Urinary bladder (tissue), 4 donors: ENCODE data around the gene CATSPERZ. TPM values are rescaled to one million over a fixed set of nuclear protein-coding genes. Genes with fewer than 3 reads are reported as not detected.

Experiments used
- DNase-seq: peaks from one replicate; pipeline ENCODE4 v3.0.0-alpha.2; 2015; ENCODE audit errors: extremely low spot score
- H3K27ac ChIP-seq: one replicate; pipeline ENCODE4 v1.5.1; 2013; ENCODE audit warnings: low read depth, mild to moderate bottlenecking, moderate library complexity
- H3K36me3 ChIP-seq: one replicate; pipeline ENCODE4 v1.6.1; 2013; ENCODE audit warnings: mild to moderate bottlenecking, moderate library complexity; ENCODE audit not compliant: insufficient read depth
- H3K4me1 ChIP-seq: one replicate; pipeline ENCODE4 v1.6.1; 2013; ENCODE audit warnings: mild to moderate bottlenecking, moderate library complexity; ENCODE audit not compliant: insufficient read depth
- H3K4me3 ChIP-seq: one replicate; pipeline ENCODE4 v1.5.1; 2013; ENCODE audit warnings: low read depth, low read length
- WGBS: extraction: QIAGEN DNeasy Blood & Tissue Kit; methylation state at CpG from one replicate; pipeline ENCODE4 v1.1.7; 2013; 5-methylcytosine and 5-hydroxymethylcytosine counted together
- polyA plus RNA-seq: library from polyadenylated mRNA; stranded (reverse); fragments of 200-250 nt; gene quantifications from one replicate; pipeline ENCODE4 v1.2.3, GENCODE V29; 2013
- total RNA-seq: library from RNA; depleted of rRNA; stranded (reverse); fragments of >200 nt; gene quantifications from one replicate; pipeline ENCODE4 v1.2.3, GENCODE V29; 2014
- donor health status: healthy with polysubstance abuse.
- donor health status: healthy.

The CATSPERZ gene
- total and polyA plus RNA-seq, 2 donors, result 0.29 TPM; not detected in 1

- WGBS, result under 1% methylated on average over 34 of the region's 34 CpGs
- no peaks in the 10 kb centered on the region for H3K36me3 ChIP-seq
- H3K4me1 ChIP-seq, result no peaks in the 10 kb centered on the region
- DNase-seq, result no peak
- peak overlapping the region; percentile 92 for H3K27ac ChIP-seq
- H3K4me3 ChIP-seq, result peak overlapping the region; percentile 59
Measured at GRCh38 chr11:64268893-64269539, 31.1 kb upstream of the CATSPERZ start.

- Histone ChIP-seq H3K4me1 (no peaks in the 10 kb centered on the region), H3K27ac (peak overlapping the region; percentile 92), H3K4me3 (peak overlapping the region; percentile 59), H3K36me3 (no peaks in the 10 kb centered on the region)
- peak; percentile 99 for DNase-seq
- WGBS, result under 1% methylated on average over 58 of the region's 58 CpGs
Measured at GRCh38 chr11:64269540-64270220, 30.5 kb upstream of the CATSPERZ start.

- Histone ChIP-seq H3K27ac (no peak overlapping the region), H3K4me3 (no peak overlapping the region), H3K36me3 (no peaks in the 10 kb centered on the region), H3K4me1 (no peaks in the 10 kb centered on the region)
- 88% methylated on average over 15 of the region's 15 CpGs for WGBS
- DNase-seq, result no peak
Measured at GRCh38 chr11:64275031-64275800, 24.9 kb upstream of the CATSPERZ start.

- Histone ChIP-seq H3K36me3 (no peaks in the 10 kb centered on the region), H3K4me1 (no peaks in the 10 kb centered on the region), H3K27ac (no peak overlapping the region), H3K4me3 (no peak overlapping the region)
- 75% methylated on average over 2 of the region's 2 CpGs for WGBS
- no peak for DNase-seq
Measured at GRCh38 chr11:64275841-64276240, 24.3 kb upstream of the CATSPERZ start.

DNA sequence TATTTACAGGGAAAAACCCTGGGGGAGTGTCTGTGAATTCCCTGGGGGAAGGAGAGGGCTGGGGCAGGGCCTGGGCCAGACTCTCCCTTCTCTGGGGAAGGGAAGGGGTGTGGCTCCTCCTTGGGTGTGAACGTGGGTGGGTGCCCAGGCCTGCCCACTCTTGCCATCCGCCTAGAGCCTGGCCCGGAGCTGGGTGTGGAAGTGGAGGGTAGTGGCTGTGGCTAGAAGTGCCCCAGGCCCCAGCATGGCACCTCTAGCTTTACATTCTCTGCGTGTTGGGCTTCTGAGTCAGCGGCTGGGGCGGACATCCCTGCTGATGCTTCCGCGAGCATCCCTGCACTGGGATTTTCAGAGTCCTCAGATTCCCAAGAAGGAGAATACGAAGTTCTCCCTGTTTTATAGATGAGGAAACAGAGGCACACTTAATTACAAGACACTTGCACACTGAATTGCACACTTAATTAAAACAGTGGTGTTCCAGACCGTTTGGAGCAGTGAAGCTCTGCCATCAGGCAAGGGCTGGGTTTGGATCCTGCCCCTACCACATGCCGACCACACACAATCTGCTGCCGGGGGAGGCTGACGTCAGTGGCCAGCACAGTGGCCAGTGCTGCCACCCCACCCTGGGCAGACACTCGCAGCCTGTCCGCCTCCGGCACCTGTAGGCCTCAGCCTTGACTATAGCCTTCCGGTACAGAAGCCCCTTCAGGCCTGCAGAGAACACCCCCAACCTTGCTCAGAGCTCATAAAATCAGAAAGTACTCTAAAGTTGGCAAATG, 23.3 kb upstream of the CATSPERZ start:
- 78% methylated on average over 17 of the region's 17 CpGs for WGBS
- no peaks in the 10 kb centered on the region for H3K36me3 ChIP-seq
- DNase-seq, result no peak
- no peak overlapping the region for H3K27ac ChIP-seq
- H3K4me3 ChIP-seq, result no peak overlapping the region
- no peaks in the 10 kb centered on the region for H3K4me1 ChIP-seq

- 86% methylated on average over 8 of the region's 8 CpGs for WGBS
- Histone ChIP-seq H3K27ac (no peak overlapping the region), H3K4me3 (no peak overlapping the region), H3K36me3 (no peaks in the 10 kb centered on the region), H3K4me1 (no peaks in the 10 kb centered on the region)
- DNase-seq, result no peak
Measured at GRCh38 chr11:64278576-64279190, 21.5 kb upstream of the CATSPERZ start.

DNA sequence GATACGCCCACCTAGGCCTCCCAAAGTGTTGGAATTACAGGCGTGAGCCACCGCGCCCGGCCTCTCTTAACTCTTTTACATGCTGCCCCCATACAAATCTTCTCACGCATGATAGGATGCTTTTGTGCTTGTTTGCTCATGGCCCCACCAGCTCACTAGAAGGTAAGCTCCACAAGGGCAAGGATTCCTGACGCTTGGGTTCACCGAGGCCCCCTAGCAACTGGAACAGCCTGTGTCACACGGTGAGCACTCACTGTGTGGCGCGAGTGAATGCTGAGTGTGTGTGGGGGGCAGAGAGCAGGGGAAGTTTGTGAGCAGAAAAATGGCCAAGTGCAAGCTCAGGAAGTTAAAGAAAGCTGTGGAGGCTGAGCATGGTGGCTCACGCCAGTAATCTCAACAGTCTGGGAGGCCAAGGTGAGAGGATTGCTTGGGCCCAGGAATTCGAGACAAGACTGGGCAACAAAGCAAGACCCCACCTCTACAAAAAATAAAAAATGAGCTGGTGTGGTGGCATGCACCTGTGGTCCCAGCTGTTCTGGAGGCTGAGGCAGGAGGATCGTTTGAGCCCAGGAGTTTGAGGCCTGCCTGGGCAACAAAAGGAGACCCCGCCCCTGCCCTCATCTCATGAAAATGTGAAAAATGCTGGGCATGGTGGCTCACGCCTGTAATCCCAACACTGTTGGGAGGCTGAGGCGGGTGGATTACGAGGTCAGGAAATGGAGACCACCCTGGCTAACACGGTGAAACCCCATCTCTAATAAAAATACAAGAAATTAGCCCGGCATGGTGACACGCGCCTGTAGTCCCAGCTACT, 18.0 kb upstream of the CATSPERZ start:
- no peaks in the 10 kb centered on the region for H3K4me1 ChIP-seq
- H3K36me3 ChIP-seq, result no peaks in the 10 kb centered on the region
- no peak overlapping the region for H3K4me3 ChIP-seq
- H3K27ac ChIP-seq, result no peak overlapping the region
- no peak for DNase-seq
- WGBS, result 94% methylated on average over 22 of the region's 22 CpGs

- H3K4me1 ChIP-seq, result no peaks in the 10 kb centered on the region
- 90% methylated on average over 3 of the region's 3 CpGs for WGBS
- no peak overlapping the region for H3K4me3 ChIP-seq
Measured at GRCh38 chr11:64283092-64283491, 17.1 kb upstream of the CATSPERZ start.

GRCh38 chr11:64284048-64284961, 15.9 kb upstream of the CATSPERZ start, which contains the start of gene BAD:
Gene BAD, minus strand, starts transcription at chr11:64284665. Its CDS starts 297 bp downstream, at chr11:64284368.
- WGBS, result 3% methylated on average over 44 of the region's 44 CpGs
- Histone ChIP-seq H3K4me1 (no peaks in the 10 kb centered on the region), H3K27ac (peak within 1 kb of the TSS; percentile 96), H3K36me3 (no peaks in the 10 kb centered on the region), H3K4me3 (peak within 1 kb of the TSS; percentile 75)
- peak; percentile 88 for DNase-seq

More at GRCh38 chr11:64283092-64283491, 17.1 kb upstream of the CATSPERZ start:
- Histone ChIP-seq H3K27ac (no peak overlapping the region), H3K36me3 (no peaks in the 10 kb centered on the region)
- no peak for DNase-seq

DNA sequence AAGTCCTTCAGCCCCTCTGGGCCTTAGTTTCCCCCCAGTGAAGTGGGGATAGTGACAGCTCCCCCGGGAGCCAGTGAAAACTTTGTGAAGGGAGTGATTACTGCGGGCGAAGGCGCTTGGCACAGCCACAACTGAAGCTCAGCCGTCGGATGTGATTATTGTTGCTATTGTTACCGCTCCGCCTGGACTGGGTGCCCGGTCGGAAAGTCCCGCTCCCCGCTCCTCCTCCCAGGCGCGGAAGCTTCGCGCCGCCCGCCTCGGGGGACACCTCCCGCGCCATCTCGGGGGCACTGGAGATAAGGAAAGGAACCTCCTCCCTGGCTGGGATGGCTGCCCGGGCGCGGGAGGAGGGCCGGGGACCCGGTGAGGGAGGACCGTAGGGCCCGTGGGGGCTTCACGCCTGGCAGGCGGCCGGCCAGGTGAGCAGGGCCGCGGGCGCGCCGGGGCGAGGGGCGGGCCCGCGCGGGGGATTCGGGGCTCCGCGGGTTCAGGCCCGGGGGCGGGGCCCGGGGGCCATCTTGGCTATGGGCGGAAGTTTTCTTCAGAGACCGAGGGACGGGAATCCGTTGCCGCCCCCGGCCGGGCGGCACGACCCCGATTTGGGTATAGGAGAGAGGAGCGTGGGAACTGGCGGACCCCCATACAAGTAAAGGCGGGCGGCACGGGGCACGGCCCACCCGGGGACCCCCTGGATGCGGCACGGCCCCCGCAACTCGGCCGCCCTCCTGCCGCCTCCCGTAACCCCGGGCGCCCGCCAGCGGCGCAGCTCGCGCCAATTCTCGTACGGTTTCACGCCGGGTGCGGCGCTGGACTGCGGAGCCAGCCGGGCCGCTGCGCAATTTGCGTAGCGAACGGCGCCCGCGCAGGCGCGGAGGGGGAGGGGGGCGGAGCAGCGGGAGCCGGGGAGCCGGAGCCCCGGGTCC, 14.9 kb upstream of the CATSPERZ start, which contains the start of gene GPR137:
GPR137 (plus strand) TSS at position 887 of the 923 bp plus-strand sequence. CDS start 677 bp downstream, outside the sequence.
- Histone ChIP-seq H3K27ac (peak within 1 kb of the TSS; percentile 96), H3K36me3 (no peaks in the 10 kb centered on the region), H3K4me1 (no peaks in the 10 kb centered on the region), H3K4me3 (peak within 1 kb of the TSS; percentile 75)
- no peak for DNase-seq
- under 1% methylated on average over 100 of the region's 102 CpGs for WGBS
